Esophagus squamous epithelium (tissue), 5 donors: Measurements from ENCODE around the gene DENND6A. TPM values are rescaled to one million over a fixed set of nuclear protein-coding genes. Genes with fewer than 3 reads are reported as not detected.
A peak's percentile ranks its signal among the peaks of the same experiment; 100 is the strongest.

Experiments
- DNase-seq: peaks from one replicate; lab custom pipeline; 2025; lab: John Stamatoyannopoulos, UW
- H3K27ac ChIP-seq, 4 donors: fragments of 200-600 bp; sonication (generic); one replicate each; pipeline ENCODE4 v1.5.1; 2016 to 2019; ENCODE audit warnings: mild to moderate bottlenecking in 1 of 4
- H3K27me3 ChIP-seq, 4 donors: fragments of 200-600 bp; sonication (generic); 1 replicate in 3 of 4; 2 replicates in 1 of 4; pipeline versions ENCODE4 v1.5.1 to v1.6.0; 2017 to 2021; ENCODE audit warnings: antibody characterized with exemption in 1 of 4
- H3K36me3 ChIP-seq, 3 donors: fragments of 200-600 bp; sonication (generic); one replicate each; pipeline ENCODE4 v1.5.1; 2016 to 2019
- H3K4me1 ChIP-seq, 3 donors: fragments of 200-600 bp; sonication (generic); one replicate each; pipeline ENCODE4 v1.5.1; 2017 to 2019
- H3K4me3 ChIP-seq, 4 donors: fragments of 200-600 bp; sonication (generic); 1 replicate in 3 of 4; 2 replicates in 1 of 4; pipeline ENCODE4 v1.5.1; 2016 to 2019; ENCODE audit warnings: mild to moderate bottlenecking in 2 of 4, moderate library complexity in 1 of 4
- H3K9me3 ChIP-seq, 3 donors: fragments of 200-600 bp; sonication (generic); one replicate each; pipeline ENCODE4 v1.5.1; 2016 to 2019
- CTCF ChIP-seq, 6 experiments: fragments of 450-650 bp in 4 of 6; fragments of 200-600 bp in 2 of 6; sonication (generic) in 2 of 6; IDR thresholded peaks; one replicate each; pipeline ENCODE4 v1.5.1; 2016 to 2019; ENCODE audit warnings: antibody characterized with exemption in 6 of 6, mild to moderate bottlenecking in 4 of 6, moderate library complexity in 4 of 6
- POLR2A ChIP-seq, 4 donors: fragments of 450-650 bp; IDR thresholded peaks; one replicate each; pipeline ENCODE4 v1.6.1; 2017; ENCODE audit warnings: antibody characterized with exemption in 4 of 4, mild to moderate bottlenecking in 4 of 4, moderate library complexity in 3 of 4
- WGBS, 2 donors: methylation state at CpG; one replicate each; pipeline ENCODE4 v1.1.5; 2018; 5-methylcytosine and 5-hydroxymethylcytosine counted together
- intact Hi-C: fragments of 100-400 bp; cut with DNase I; formaldehyde crosslinking; loops from one replicate; pipeline ENCODE4 v1.15.0; 2022
- total RNA-seq, 4 donors: library from RNA; depleted of rRNA; stranded (reverse); fragments of >200 nt; gene quantifications; one replicate each; pipeline ENCODE4 v1.1.0, GENCODE V29; 2016
- donor health status: DM: yes; HTN: yes; CAD: no.

Gene DENND6A
- total RNA-seq, 4 donors from 2014 or later: 18.6 to 36.0 (median 24.4) TPM

- DNase-seq: no peak
- Histone ChIP-seq H3K27me3 (no peaks in the 10 kb centered on the region), H3K36me3 (peaks cover 0 to 31% (median 0%) of the 10 kb centered on the region in 3 donors), H3K4me1 (no peaks in the 10 kb centered on the region), H3K9me3 (peaks cover 0 to 7% (median 0%) of the 10 kb centered on the region in 3 donors), H3K4me3 (no peak overlapping the region), H3K27ac (no peak overlapping the region)
- TF ChIP-seq POLR2A (IDR thresholded peaks at IDR 0.05) (no peak), CTCF (IDR thresholded peaks at IDR 0.05) (no peak)
- intact Hi-C loops: no loop called here
Measured at GRCh38 chr3:57605683-57606082, 87.2 kb downstream of the DENND6A start.

- no peaks in the 10 kb centered on the region for H3K4me1 ChIP-seq
- intact Hi-C loops: no loop called here
- 89 to 90% methylated on average over 2 of the region's 2 CpGs for WGBS, 2 donors
- H3K27me3 ChIP-seq: no peaks in the 10 kb centered on the region
- no peak for DNase-seq
- TF ChIP-seq CTCF (IDR thresholded peaks at IDR 0.05) (no peak), POLR2A (IDR thresholded peaks at IDR 0.05) (no peak)
- peaks cover 0 to 7% (median 0%) of the 10 kb centered on the region in 3 donors for H3K9me3 ChIP-seq
- H3K27ac ChIP-seq: no peak overlapping the region
- peaks cover 0 to 34% (median 0%) of the 10 kb centered on the region in 3 donors for H3K36me3 ChIP-seq
- no peak overlapping the region for H3K4me3 ChIP-seq
Measured at GRCh38 chr3:57604971-57605370, 87.9 kb downstream of the DENND6A start.

GRCh38 chr3:57600195-57600594 is 92.7 kb downstream of the DENND6A start:
- DNase-seq: no peak
- Histone ChIP-seq H3K27ac (no peak overlapping the region), H3K4me1 (peaks cover 0 to 24% (median 13%) of the 10 kb centered on the region in 3 donors), H3K9me3 (no peaks in the 10 kb centered on the region), H3K4me3 (no peak overlapping the region), H3K36me3 (peaks cover 0 to 22% (median 0%) of the 10 kb centered on the region in 3 donors), H3K27me3 (no peaks in the 10 kb centered on the region)
- TF ChIP-seq CTCF (IDR thresholded peaks at IDR 0.05): no peak
- intact Hi-C loops: no loop called here
- 85 to 95% methylated on average over 2 of the region's 2 CpGs for WGBS, 2 donors

- H3K27me3 ChIP-seq: no peaks in the 10 kb centered on the region
- intact Hi-C loops: loop anchor here (5.0 kb wide), 1 partner anchor 158 kb away; the partner anchor contains the start of gene SLMAP
- 52 to 59% methylated on average over 5 of the region's 5 CpGs for WGBS, 2 donors
- no peak for DNase-seq
- peak overlapping the region; percentile 37 to 92 (median 81) for H3K4me3 ChIP-seq
- H3K36me3 ChIP-seq: peaks cover 0 to 22% (median 0%) of the 10 kb centered on the region in 3 donors
- peaks cover 3 to 38% (median 26%) of the 10 kb centered on the region in 3 donors for H3K4me1 ChIP-seq
- H3K9me3 ChIP-seq: no peaks in the 10 kb centered on the region
- H3K27ac ChIP-seq: peak overlapping the region; percentile 93 to 99 (median 96)
- TF ChIP-seq POLR2A (IDR thresholded peaks at IDR 0.05) (no peak), CTCF (IDR thresholded peaks at IDR 0.05) (no peak)
Measured at GRCh38 chr3:57598765-57599360, 94.0 kb downstream of the DENND6A start.

- intact Hi-C loops: loop anchor here (5.0 kb wide), 1 partner anchor 160 kb away; the partner anchor contains the start of gene SLMAP
- Histone ChIP-seq H3K27me3 (no peaks in the 10 kb centered on the region), H3K4me3 (peak within 1 kb of the TSS; percentile 72 to 92 (median 81)), H3K9me3 (no peaks in the 10 kb centered on the region), H3K27ac (peak within 1 kb of the TSS; percentile 94 to 99 (median 98)), H3K4me1 (peaks cover 3 to 53% (median 37%) of the 10 kb centered on the region in 3 donors), H3K36me3 (peaks cover 0 to 23% (median 0%) of the 10 kb centered on the region in 3 donors)
- DNase-seq: peak; percentile 94
- 0 to 1% methylated on average over 27 to 33 of the region's 67 CpGs for WGBS, 2 donors
- TF ChIP-seq POLR2A (IDR thresholded peaks at IDR 0.05): peak; percentile 52 to 99 (median 90)
- TF ChIP-seq CTCF (IDR thresholded peaks at IDR 0.05): peak in 2 of 6 experiments; percentile 9 to 52
Measured at GRCh38 chr3:57597127-57597923, 95.6 kb downstream of the DENND6A start, which contains the start of gene ARF4. Gene ARF4 (minus strand): TSS chr3:57597344. CDS start chr3:57597140, 204 bp downstream.
